GM12865 (cell line): Measurements from ENCODE around the gene PTPMT1.

Experiments used
- DNase-seq: peaks from one replicate; pipeline ENCODE4 v3.0.0; 2010; ENCODE audit warnings: low read depth
- H3K4me3 ChIP-seq: 2 replicates; pipeline ENCODE4 v1.5.1; 2011; ENCODE audit warnings: mild to moderate bottlenecking, low read depth, low read length, control low read depth
- CTCF ChIP-seq: IDR thresholded peaks from 2 replicates; pipeline ENCODE4 v1.5.1; 2011; ENCODE audit warnings: low read length, control low read depth, low read depth, inconsistent platforms; ENCODE audit not compliant: insufficient read depth; ENCODE audit errors: missing control alignments

Gene PTPMT1

DNA sequence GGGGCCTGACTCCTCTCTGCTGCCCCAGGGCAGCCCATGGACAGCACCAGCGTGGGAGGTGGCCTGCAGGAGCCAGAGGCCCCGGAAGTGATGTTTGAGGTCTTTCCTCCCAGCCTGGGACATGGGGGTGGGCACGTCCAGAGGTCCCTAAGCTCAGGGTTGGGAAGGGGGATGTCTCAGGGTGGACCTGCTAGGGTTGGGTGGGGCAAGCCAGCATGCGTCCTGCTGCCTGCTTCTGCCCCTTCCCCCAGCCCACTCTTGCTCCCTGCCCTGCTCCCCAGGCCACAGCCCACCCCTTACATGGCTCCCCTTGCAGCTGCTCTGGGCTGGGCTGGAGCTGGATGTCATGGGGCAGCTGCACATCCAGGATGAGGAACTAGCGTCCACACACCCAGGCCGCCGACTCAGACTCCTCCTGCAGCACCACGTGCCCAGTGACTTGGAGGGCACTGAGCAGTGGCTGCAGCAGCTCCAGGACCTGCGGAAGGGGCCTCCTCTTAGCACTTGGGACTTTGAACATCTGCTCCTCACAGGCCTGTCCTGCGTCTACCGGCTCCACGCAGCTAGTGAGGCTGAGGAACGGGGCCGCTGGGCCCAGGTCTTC, 22.4 kb downstream of the PTPMT1 start:
- no peak for TF ChIP-seq CTCF
- H3K4me3 ChIP-seq: no peak overlapping the region
- no peak for DNase-seq

DNA sequence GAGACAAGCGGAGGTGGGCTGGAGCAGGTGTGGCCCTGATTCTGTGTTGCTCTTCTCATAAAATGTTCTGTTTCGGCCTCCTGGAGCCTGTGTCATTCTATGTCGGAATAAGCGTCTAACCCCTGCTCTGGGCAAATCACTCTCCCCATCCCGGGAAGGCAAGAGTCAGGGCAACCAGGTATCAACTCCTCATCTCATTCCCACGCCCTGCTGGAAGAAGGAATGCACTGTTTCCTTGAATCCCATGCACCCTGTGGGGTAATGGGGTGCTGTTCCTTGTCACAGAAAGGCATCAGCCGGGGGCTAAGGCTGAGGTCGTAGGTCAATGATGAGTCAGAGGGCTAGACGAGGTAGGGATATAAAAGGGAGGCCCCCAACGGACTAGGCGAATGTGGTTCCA, 23.7 kb downstream of the PTPMT1 start:
- TF ChIP-seq CTCF: no peak
- DNase-seq: no peak
- H3K4me3 ChIP-seq: no peak overlapping the region

DNA sequence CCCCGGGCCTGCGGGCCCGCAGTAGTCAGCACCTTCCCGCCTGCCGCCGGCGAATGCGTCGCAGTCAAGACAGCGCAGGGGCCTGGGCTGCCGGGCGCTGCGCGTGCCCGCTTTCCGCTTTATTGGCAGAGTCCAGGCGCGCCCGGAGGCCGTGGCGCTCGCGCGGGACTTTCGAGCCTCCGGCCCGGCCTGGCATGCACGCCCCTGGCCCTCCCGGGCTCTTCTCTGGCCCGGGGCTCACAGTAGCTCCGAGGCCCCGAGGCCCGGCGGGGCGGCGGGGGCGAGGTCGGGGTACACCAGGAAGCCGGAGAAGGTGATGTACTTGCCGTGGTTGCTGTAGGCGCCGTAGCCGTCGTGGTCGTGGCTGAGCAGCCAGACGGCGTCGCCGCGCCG, 24.2 kb downstream of the PTPMT1 start:
- no peak for DNase-seq
- no peak overlapping the region for H3K4me3 ChIP-seq
- TF ChIP-seq CTCF: no peak

DNA sequence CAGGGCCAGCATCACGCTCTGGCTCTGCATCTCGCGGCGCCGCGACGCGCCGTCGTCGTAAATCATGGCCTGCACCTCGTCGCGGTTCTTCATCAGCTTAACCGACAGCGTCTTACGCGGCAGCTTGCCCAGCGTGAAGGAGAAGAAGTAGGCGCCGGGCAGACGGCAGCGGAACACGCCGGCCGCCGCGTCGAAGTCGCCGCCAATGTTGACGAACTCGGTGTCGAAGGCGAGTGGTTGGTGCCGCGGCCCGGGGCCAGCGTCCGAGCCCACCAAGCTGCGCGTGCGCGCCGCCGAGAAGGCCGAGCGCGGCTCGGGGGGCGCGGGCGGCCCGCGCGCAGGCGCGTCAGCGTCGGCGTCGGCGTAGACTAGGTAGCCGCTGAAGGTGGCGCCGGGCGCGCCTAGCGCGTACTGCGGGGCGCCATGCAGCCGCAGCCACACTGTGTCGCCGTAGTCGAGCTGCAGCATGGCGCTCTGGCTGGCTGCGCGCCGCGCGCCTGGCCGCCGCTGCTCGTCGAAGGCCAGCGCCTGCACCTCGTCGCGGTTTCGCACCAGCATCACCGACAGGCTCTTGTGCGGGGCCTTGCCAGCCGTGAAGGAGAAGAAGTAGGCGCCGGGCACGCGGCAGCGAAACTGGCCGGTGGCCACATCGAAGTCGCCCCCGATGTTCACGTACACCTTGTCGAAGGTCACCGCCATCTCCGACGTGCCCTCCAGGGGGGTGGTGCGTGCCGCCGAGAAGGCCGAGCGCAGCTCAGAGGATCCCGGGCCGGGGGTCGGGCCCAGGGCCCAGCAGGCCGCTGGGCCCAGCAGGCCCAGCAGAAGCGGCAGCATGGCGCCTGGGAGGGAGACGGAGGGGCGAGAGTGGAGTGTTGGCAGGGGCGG, 24.8 kb downstream of the PTPMT1 start:
- DNase-seq: no peak
- no peak overlapping the region for H3K4me3 ChIP-seq
- no peak for TF ChIP-seq CTCF

DNA sequence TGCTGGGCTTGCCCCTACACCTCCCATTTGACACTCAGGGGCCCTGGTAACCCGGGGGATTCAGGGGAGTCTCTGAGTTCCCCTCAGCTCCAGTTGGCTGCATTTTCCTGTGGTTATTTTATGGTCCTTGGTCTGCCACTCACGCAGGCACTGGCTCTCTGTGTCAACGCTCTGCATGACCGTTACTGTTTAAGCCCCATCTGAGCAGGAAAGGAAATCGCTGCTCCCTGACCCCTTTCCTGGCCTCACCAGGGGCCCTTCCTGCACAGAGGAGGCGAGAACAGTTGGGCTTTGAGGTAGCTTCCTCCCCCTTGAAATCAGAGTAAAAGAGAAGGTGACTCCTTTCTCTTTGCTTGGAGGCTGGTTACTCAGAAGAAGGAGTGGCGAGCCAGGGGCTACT, 26.4 kb downstream of the PTPMT1 start:
- H3K4me3 ChIP-seq: no peak overlapping the region
- TF ChIP-seq CTCF: no peak
- no peak for DNase-seq

DNA sequence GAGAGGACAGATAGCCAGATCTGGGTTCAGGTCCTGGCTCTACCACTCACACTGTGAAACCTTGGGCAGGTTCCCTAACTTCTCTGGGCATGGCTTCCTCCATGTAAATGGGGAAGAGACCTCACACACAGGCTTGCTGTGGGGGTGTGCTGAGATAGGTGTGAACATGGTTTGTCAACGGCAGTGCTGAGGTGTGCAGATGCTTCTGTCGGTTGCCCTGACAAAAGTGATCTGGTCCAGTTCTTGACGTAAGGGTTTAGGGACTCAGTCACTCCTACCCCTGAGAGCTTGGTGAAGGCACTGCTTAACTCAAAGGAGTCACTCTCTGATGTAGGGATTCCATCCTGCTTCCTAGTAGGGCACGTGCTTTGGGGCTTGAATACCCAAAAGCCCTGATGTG, 26.9 kb downstream of the PTPMT1 start:
- DNase-seq: no peak
- TF ChIP-seq CTCF: no peak
- no peak overlapping the region for H3K4me3 ChIP-seq
